ENCODE data around the gene ABCD4.

- no peak for TF ChIP-seq CTCF (IDR thresholded peaks at IDR 0.05)
- TF ChIP-seq POLR2A (IDR thresholded peaks at IDR 0.05): no peak
Observed at GRCh38 chr14:74246542-74246941, 56.2 kb downstream of the ABCD4 start.

Measured in thyroid gland (tissue), 4 donors.